ENCODE measurements around the gene ACSL1. TPM values are rescaled to one million over a fixed set of nuclear protein-coding genes. Genes with fewer than 3 reads are reported as not detected.
"Not testable (repeated sequence)": the region's sequence is repeated elsewhere in the genome, so short reads cannot be mapped to it uniquely, and the experiment has no call there.

ACSL1 gene
- polyA plus RNA-seq, 2 donors: 41.9 to 46.5 TPM

GRCh38 chr4:184844742-184845141 is 19.0 kb upstream of the ACSL1 start:
- Histone ChIP-seq H3K9me3 (ENCODE audit: control insufficient read depth in 2 of 2, insufficient read depth in 1 of 2, low read depth in 1 of 2, low read length in 1 of 2) (peaks cover 0 to 2% of the 10 kb centered on the region in 2 donors), H3K4me3 (ENCODE audit: low read depth in 1 of 2, low read length in 2 of 2) (no peak overlapping the region), H3K4me1 (ENCODE audit: control insufficient read depth in 2 of 2, insufficient read depth in 2 of 2, low read length in 1 of 2) (peaks cover 2 to 10% of the 10 kb centered on the region in 2 donors), H3K36me3 (ENCODE audit: control insufficient read depth in 2 of 2, insufficient read depth in 2 of 2, low read length in 1 of 2) (no peaks in the 10 kb centered on the region), H3K27me3 (ENCODE audit: control insufficient read depth in 1 of 2, insufficient read depth in 2 of 2, low read length in 2 of 2) (no peaks in the 10 kb centered on the region), H3K27ac (ENCODE audit: low read depth in 2 of 2, low read length in 1 of 2) (peak overlapping the region; percentile 74 to 85)
- 77 to 83% methylated on average over 1 of the region's 1 CpG for WGBS, 2 donors

GRCh38 chr4:184843984-184844554 is 18.3 kb upstream of the ACSL1 start:
- Histone ChIP-seq H3K27me3 (ENCODE audit: control insufficient read depth in 1 of 2, insufficient read depth in 2 of 2, low read length in 2 of 2) (no peaks in the 10 kb centered on the region), H3K4me3 (ENCODE audit: low read depth in 1 of 2, low read length in 2 of 2) (no peak overlapping the region), H3K9me3 (ENCODE audit: control insufficient read depth in 2 of 2, insufficient read depth in 1 of 2, low read depth in 1 of 2, low read length in 1 of 2) (peaks cover 0 to 2% of the 10 kb centered on the region in 2 donors), H3K36me3 (ENCODE audit: control insufficient read depth in 2 of 2, insufficient read depth in 2 of 2, low read length in 1 of 2) (no peaks in the 10 kb centered on the region), H3K4me1 (ENCODE audit: control insufficient read depth in 2 of 2, insufficient read depth in 2 of 2, low read length in 1 of 2) (peaks cover 2 to 10% of the 10 kb centered on the region in 2 donors), H3K27ac (ENCODE audit: low read depth in 2 of 2, low read length in 1 of 2) (no peak overlapping the region)
- WGBS, 2 donors: 76 to 81% methylated on average over 16 of the region's 16 CpGs

- not testable (repeated sequence) for H3K9me3 ChIP-seq (ENCODE audit: control insufficient read depth in 2 of 2, insufficient read depth in 1 of 2, low read depth in 1 of 2, low read length in 1 of 2); H3K27ac ChIP-seq (ENCODE audit: low read depth in 2 of 2, low read length in 1 of 2); H3K36me3 ChIP-seq (ENCODE audit: control insufficient read depth in 2 of 2, insufficient read depth in 2 of 2, low read length in 1 of 2); H3K4me3 ChIP-seq (ENCODE audit: low read depth in 1 of 2, low read length in 2 of 2); H3K4me1 ChIP-seq (ENCODE audit: control insufficient read depth in 2 of 2, insufficient read depth in 2 of 2, low read length in 1 of 2); H3K27me3 ChIP-seq (ENCODE audit: control insufficient read depth in 1 of 2, insufficient read depth in 2 of 2, low read length in 2 of 2)
- WGBS, 2 donors: 84 to 90% methylated on average over 6 of the region's 6 CpGs
Measured at GRCh38 chr4:184839075-184839399, 13.3 kb upstream of the ACSL1 start.

- Histone ChIP-seq H3K9me3 (ENCODE audit: control insufficient read depth in 2 of 2, insufficient read depth in 1 of 2, low read depth in 1 of 2, low read length in 1 of 2) (no peaks in the 10 kb centered on the region), H3K27me3 (ENCODE audit: control insufficient read depth in 1 of 2, insufficient read depth in 2 of 2, low read length in 2 of 2) (no peaks in the 10 kb centered on the region), H3K36me3 (ENCODE audit: control insufficient read depth in 2 of 2, insufficient read depth in 2 of 2, low read length in 1 of 2) (no peaks in the 10 kb centered on the region), H3K4me3 (ENCODE audit: low read depth in 1 of 2, low read length in 2 of 2) (no peak overlapping the region), H3K27ac (ENCODE audit: low read depth in 2 of 2, low read length in 1 of 2) (no peak overlapping the region), H3K4me1 (ENCODE audit: control insufficient read depth in 2 of 2, insufficient read depth in 2 of 2, low read length in 1 of 2) (peaks cover 0 to 2% of the 10 kb centered on the region in 2 donors)
- 68 to 73% methylated on average over 11 of the region's 11 CpGs for WGBS, 2 donors
Measured at GRCh38 chr4:184838249-184839074, 12.7 kb upstream of the ACSL1 start.

GRCh38 chr4:184836613-184837012 is 10.8 kb upstream of the ACSL1 start:
- Histone ChIP-seq H3K27ac (ENCODE audit: low read depth in 2 of 2, low read length in 1 of 2) (no peak overlapping the region), H3K9me3 (ENCODE audit: control insufficient read depth in 2 of 2, insufficient read depth in 1 of 2, low read depth in 1 of 2, low read length in 1 of 2) (no peaks in the 10 kb centered on the region), H3K27me3 (ENCODE audit: control insufficient read depth in 1 of 2, insufficient read depth in 2 of 2, low read length in 2 of 2) (no peaks in the 10 kb centered on the region), H3K4me1 (ENCODE audit: control insufficient read depth in 2 of 2, insufficient read depth in 2 of 2, low read length in 1 of 2) (peaks cover 0 to 2% of the 10 kb centered on the region in 2 donors), H3K4me3 (ENCODE audit: low read depth in 1 of 2, low read length in 2 of 2) (no peak overlapping the region), H3K36me3 (ENCODE audit: control insufficient read depth in 2 of 2, insufficient read depth in 2 of 2, low read length in 1 of 2) (no peaks in the 10 kb centered on the region)
- WGBS, 2 donors: 92% methylated on average over 5 of the region's 5 CpGs

GRCh38 chr4:184833046-184833838 is 7.5 kb upstream of the ACSL1 start:
- Histone ChIP-seq H3K27ac (ENCODE audit: low read depth in 2 of 2, low read length in 1 of 2) (no peak overlapping the region), H3K9me3 (ENCODE audit: control insufficient read depth in 2 of 2, insufficient read depth in 1 of 2, low read depth in 1 of 2, low read length in 1 of 2) (no peaks in the 10 kb centered on the region), H3K4me1 (ENCODE audit: control insufficient read depth in 2 of 2, insufficient read depth in 2 of 2, low read length in 1 of 2) (peaks cover 0 to 2% of the 10 kb centered on the region in 2 donors), H3K27me3 (ENCODE audit: control insufficient read depth in 1 of 2, insufficient read depth in 2 of 2, low read length in 2 of 2) (no peaks in the 10 kb centered on the region), H3K4me3 (ENCODE audit: low read depth in 1 of 2, low read length in 2 of 2) (no peak overlapping the region), H3K36me3 (ENCODE audit: control insufficient read depth in 2 of 2, insufficient read depth in 2 of 2, low read length in 1 of 2) (no peaks in the 10 kb centered on the region)
- 85 to 86% methylated on average over 10 of the region's 10 CpGs for WGBS, 2 donors

- Histone ChIP-seq H3K27ac (ENCODE audit: low read depth in 2 of 2, low read length in 1 of 2) (no peak overlapping the region), H3K9me3 (ENCODE audit: control insufficient read depth in 2 of 2, insufficient read depth in 1 of 2, low read depth in 1 of 2, low read length in 1 of 2) (no peaks in the 10 kb centered on the region), H3K4me1 (ENCODE audit: control insufficient read depth in 2 of 2, insufficient read depth in 2 of 2, low read length in 1 of 2) (peaks cover 0 to 5% of the 10 kb centered on the region in 2 donors), H3K4me3 (ENCODE audit: low read depth in 1 of 2, low read length in 2 of 2) (no peak overlapping the region), H3K27me3 (ENCODE audit: control insufficient read depth in 1 of 2, insufficient read depth in 2 of 2, low read length in 2 of 2) (no peaks in the 10 kb centered on the region), H3K36me3 (ENCODE audit: control insufficient read depth in 2 of 2, insufficient read depth in 2 of 2, low read length in 1 of 2) (no peaks in the 10 kb centered on the region)
- WGBS, 2 donors: 71 to 78% methylated on average over 5 of the region's 5 CpGs
Measured at GRCh38 chr4:184831153-184831552, 5.4 kb upstream of the ACSL1 start.

GRCh38 chr4:184826691-184827270 is 1.0 kb upstream of the ACSL1 start:
- WGBS, 2 donors: 42% methylated on average over 15 of the region's 15 CpGs
- peaks cover 0 to 5% of the 10 kb centered on the region in 2 donors for H3K4me1 ChIP-seq (ENCODE audit: control insufficient read depth in 2 of 2, insufficient read depth in 2 of 2, low read length in 1 of 2)
- peak overlapping the region in 1 of 2 donors; percentile 74 for H3K27ac ChIP-seq (ENCODE audit: low read depth in 2 of 2, low read length in 1 of 2)

GRCh38 chr4:184825141-184825895 is 450 bp downstream of the ACSL1 start:
- Histone ChIP-seq H3K27me3 (ENCODE audit: control insufficient read depth in 1 of 2, insufficient read depth in 2 of 2, low read length in 2 of 2) (no peaks in the 10 kb centered on the region), H3K27ac (ENCODE audit: low read depth in 2 of 2, low read length in 1 of 2) (peak overlapping the region; percentile 79 to 85), H3K4me1 (ENCODE audit: control insufficient read depth in 2 of 2, insufficient read depth in 2 of 2, low read length in 1 of 2) (peaks cover 0 to 5% of the 10 kb centered on the region in 2 donors), H3K4me3 (ENCODE audit: low read depth in 1 of 2, low read length in 2 of 2) (peak overlapping the region; percentile 75 to 84), H3K36me3 (ENCODE audit: control insufficient read depth in 2 of 2, insufficient read depth in 2 of 2, low read length in 1 of 2) (peaks cover 0 to 2% of the 10 kb centered on the region in 2 donors), H3K9me3 (ENCODE audit: control insufficient read depth in 2 of 2, insufficient read depth in 1 of 2, low read depth in 1 of 2, low read length in 1 of 2) (no peaks in the 10 kb centered on the region)
- WGBS, 2 donors: 2% methylated on average over 62 to 92 of the region's 92 CpGs

More at GRCh38 chr4:184826691-184827270, 1.0 kb upstream of the ACSL1 start:
- H3K36me3 ChIP-seq (ENCODE audit: control insufficient read depth in 2 of 2, insufficient read depth in 2 of 2, low read length in 1 of 2): peaks cover 0 to 2% of the 10 kb centered on the region in 2 donors
- H3K27me3 ChIP-seq (ENCODE audit: control insufficient read depth in 1 of 2, insufficient read depth in 2 of 2, low read length in 2 of 2): no peaks in the 10 kb centered on the region
- H3K4me3 ChIP-seq (ENCODE audit: low read depth in 1 of 2, low read length in 2 of 2): peak overlapping the region; percentile 66 to 84
- H3K9me3 ChIP-seq (ENCODE audit: control insufficient read depth in 2 of 2, insufficient read depth in 1 of 2, low read depth in 1 of 2, low read length in 1 of 2): no peaks in the 10 kb centered on the region

Data from esophagus (tissue), 2 donors.